Measurements from ENCODE around the gene PHF2.
"Not testable (repeated sequence)": the region's sequence is repeated elsewhere in the genome, so short reads cannot be mapped to it uniquely, and the experiment has no call there.

Gene PHF2

GRCh38 chr9:93667627-93668026, 91.2 kb downstream of the PHF2 start:
- H3K4me3 ChIP-seq (ENCODE audit: low read depth, low read length), result no peak overlapping the region
- TF ChIP-seq, protein P1, sequence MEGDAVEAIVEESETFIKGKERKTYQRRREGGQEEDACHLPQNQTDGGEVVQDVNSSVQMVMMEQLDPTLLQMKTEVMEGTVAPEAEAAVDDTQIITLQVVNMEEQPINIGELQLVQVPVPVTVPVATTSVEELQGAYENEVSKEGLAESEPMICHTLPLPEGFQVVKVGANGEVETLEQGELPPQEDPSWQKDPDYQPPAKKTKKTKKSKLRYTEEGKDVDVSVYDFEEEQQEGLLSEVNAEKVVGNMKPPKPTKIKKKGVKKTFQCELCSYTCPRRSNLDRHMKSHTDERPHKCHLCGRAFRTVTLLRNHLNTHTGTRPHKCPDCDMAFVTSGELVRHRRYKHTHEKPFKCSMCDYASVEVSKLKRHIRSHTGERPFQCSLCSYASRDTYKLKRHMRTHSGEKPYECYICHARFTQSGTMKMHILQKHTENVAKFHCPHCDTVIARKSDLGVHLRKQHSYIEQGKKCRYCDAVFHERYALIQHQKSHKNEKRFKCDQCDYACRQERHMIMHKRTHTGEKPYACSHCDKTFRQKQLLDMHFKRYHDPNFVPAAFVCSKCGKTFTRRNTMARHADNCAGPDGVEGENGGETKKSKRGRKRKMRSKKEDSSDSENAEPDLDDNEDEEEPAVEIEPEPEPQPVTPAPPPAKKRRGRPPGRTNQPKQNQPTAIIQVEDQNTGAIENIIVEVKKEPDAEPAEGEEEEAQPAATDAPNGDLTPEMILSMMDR (IDR thresholded peaks at IDR 0.05; ENCODE audit: low read depth, low read length), result no peak

GRCh38 chr9:93668261-93668871, 92.0 kb downstream of the PHF2 start:
- TF ChIP-seq, protein P1 (IDR thresholded peaks at IDR 0.05; ENCODE audit: low read depth, low read length), result no peak
- no peak overlapping the region for H3K4me3 ChIP-seq (ENCODE audit: low read depth, low read length)

- TF ChIP-seq, protein P1 (IDR thresholded peaks at IDR 0.05; ENCODE audit: low read depth, low read length), result no peak
- no peak overlapping the region for H3K4me3 ChIP-seq (ENCODE audit: low read depth, low read length)
Observed at GRCh38 chr9:93669116-93669957, 93.0 kb downstream of the PHF2 start.

DNA sequence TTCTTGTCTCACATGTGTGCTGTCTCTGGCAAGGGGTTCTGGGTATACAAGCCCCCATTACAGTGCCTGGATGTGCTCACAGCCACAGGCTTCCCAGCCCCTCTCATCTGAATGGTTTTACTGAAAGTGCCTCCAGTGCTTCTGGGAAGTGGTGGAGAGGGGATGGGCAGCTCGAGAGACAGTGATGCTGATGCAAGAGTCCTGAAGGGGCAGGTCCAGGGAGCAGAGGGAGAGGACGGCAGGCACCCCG, 93.5 kb downstream of the PHF2 start:
- no peak overlapping the region for H3K4me3 ChIP-seq (ENCODE audit: low read depth, low read length)
- TF ChIP-seq, protein P1 (IDR thresholded peaks at IDR 0.05; ENCODE audit: low read depth, low read length), result no peak

- TF ChIP-seq, protein P1 (IDR thresholded peaks at IDR 0.05; ENCODE audit: low read depth, low read length), result no peak
- no peak overlapping the region for H3K4me3 ChIP-seq (ENCODE audit: low read depth, low read length)
Observed at GRCh38 chr9:93670208-93671019, 94.0 kb downstream of the PHF2 start.

- TF ChIP-seq, protein P1 (IDR thresholded peaks at IDR 0.05; ENCODE audit: low read depth, low read length), result no peak
- no peak overlapping the region for H3K4me3 ChIP-seq (ENCODE audit: low read depth, low read length)
Observed at GRCh38 chr9:93671020-93671338, 94.6 kb downstream of the PHF2 start.

DNA sequence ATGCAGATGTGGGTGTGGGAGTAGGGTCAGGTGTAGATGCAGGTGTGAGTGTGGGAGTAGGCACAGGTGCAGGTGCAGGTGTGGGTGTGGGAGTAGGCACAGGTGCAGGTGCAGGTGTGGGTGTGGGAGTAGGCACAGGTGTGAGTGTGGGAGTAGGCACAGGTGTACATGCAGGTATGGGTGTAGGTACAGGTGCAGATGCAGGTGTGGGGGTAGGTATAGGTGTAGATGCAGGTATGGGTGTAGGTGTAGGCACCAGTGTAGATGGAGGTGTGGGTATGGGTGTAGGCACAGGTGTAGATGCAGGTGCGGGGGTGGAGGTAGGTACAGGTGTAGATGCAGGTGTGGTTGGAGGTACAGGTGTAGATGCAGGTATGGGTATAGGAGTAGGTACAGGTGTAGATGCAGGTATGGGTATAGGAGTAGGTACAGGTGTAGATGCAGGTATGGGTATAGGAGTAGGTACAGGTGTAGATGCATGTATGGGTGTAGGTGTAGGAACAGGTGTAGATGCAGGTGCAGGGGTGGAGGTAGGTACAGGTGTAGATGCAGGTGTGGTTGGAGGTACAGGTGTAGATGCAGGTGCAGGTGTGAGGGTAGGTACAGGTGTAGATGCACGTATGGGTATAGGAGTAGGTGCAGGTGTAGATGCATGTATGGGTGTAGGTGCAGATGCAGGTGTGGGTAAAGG, 96.1 kb downstream of the PHF2 start:
- not testable (repeated sequence) for H3K4me3 ChIP-seq (ENCODE audit: low read depth, low read length)
